HCT116 (cell line): ENCODE measurements around the gene TUSC7. TPM values are rescaled to one million over a fixed set of nuclear protein-coding genes. Genes with fewer than 3 reads are reported as not detected.

ENCODE experiments used
- ATAC-seq: fragments of 200-7000 bp; cut with Tn5 transposase; 2 replicates; pipeline ENCODE4 v1.9.1; 2020; ENCODE audit warnings: mild to moderate bottlenecking, moderate library complexity
- BruUV-seq: library from RNA; stranded (reverse); fragments of 400-500 nt; replicated peaks from 2 replicates; lab custom pipeline; 2021; lab: Mats Ljungman, UMichigan
- CTCF ChIA-PET: fragments of 300-600 bp; sonication (Branson Sonifier 250); formaldehyde crosslinking; loops from one replicate; lab custom pipeline; 2021; ENCODE audit warnings: antibody characterized with exemption; lab: Charles Lee
- POLR2A ChIA-PET: fragments of 300-600, 350-600 bp; sonication (Branson Sonifier 250); formaldehyde crosslinking; loops from one replicate; lab custom pipeline; 2021; ENCODE audit warnings: antibody characterized with exemption; lab: Charles Lee
- RAD21 ChIA-PET, 2 experiments: fragments of 300-600 bp; sonication (Branson Sonifier 250); formaldehyde crosslinking; loops; one replicate each; lab custom pipeline; 2023; ENCODE audit warnings: low total read pairs in 2 of 2; ENCODE audit not compliant: uncharacterized antibody in 2 of 2, unreplicated experiment in 2 of 2, low non-redundant PET in 1 of 2; lab: Charles Lee
- DNase-seq: peaks from one replicate; pipeline ENCODE4 v3.0.0-alpha.2; 2010; ENCODE audit warnings: low read depth, low spot score
- H2AFZ ChIP-seq: fragments of 200-600 bp; shearing (Covaris generic), sonication (generic); 2 replicates; pipeline ENCODE4 v1.6.1; 2017; ENCODE audit warnings: low read depth, mixed run types, mixed read lengths, antibody characterized with exemption, low read length; ENCODE audit not compliant: poor library complexity, severe bottlenecking
- H3K27ac ChIP-seq: 2 replicates; pipeline ENCODE4 v1.5.1; 2012; ENCODE audit warnings: low read depth, low read length
- H3K27me3 ChIP-seq: fragments of 200-600 bp; sonication (generic); 2 replicates; pipeline ENCODE4 v1.6.1; 2016; ENCODE audit warnings: mixed run types, low read length, mixed read lengths; ENCODE audit not compliant: insufficient read depth
- H3K36me3 ChIP-seq, 2 experiments: fragments of 200-500 bp in 1 of 2; fragments of 200-600 bp in 1 of 2; sonication (Bioruptor generic) in 1 of 2; sonication (generic) in 1 of 2; 2 replicates each; pipeline versions ENCODE4 v1.5.1 to v1.6.1; 2014 to 2016; ENCODE audit warnings: low read length in 2 of 2, inconsistent platforms in 1 of 2, mixed read lengths in 1 of 2, mixed run types in 1 of 2; ENCODE audit not compliant: insufficient read depth in 2 of 2, control insufficient read depth in 1 of 2
- H3K4me1 ChIP-seq, 2 experiments: fragments of 200-600 bp in 1 of 2; sonication (generic) in 1 of 2; 2 replicates each; pipeline versions ENCODE4 v1.5.1 to v1.6.1; 2012 to 2017; ENCODE audit warnings: low read length in 2 of 2, inconsistent platforms in 1 of 2, mild to moderate bottlenecking in 1 of 2, mixed read lengths in 1 of 2, mixed run types in 1 of 2, moderate library complexity in 1 of 2; ENCODE audit not compliant: insufficient read depth in 2 of 2, control insufficient read depth in 1 of 2
- H3K4me2 ChIP-seq: fragments of 200-600 bp; sonication (generic); 2 replicates; pipeline ENCODE4 v1.6.1; 2017; ENCODE audit warnings: mixed run types, low read length, mixed read lengths
- H3K4me3 ChIP-seq, 2 experiments: fragments of 200-600 bp in 1 of 2; sonication (generic) in 1 of 2; replicated peaks in 1 of 2; 2 replicates each; pipeline ENCODE4 v1.5.1; 2011 to 2016; ENCODE audit warnings: low read length in 2 of 2, control low read depth in 1 of 2, low read depth in 1 of 2, mild to moderate bottlenecking in 1 of 2, mixed read lengths in 1 of 2, mixed run types in 1 of 2
- H3K79me2 ChIP-seq: fragments of 200-600 bp; sonication (generic); 2 replicates; pipeline ENCODE4 v1.6.1; 2017; ENCODE audit warnings: mild to moderate bottlenecking, mixed run types, low read length, moderate library complexity, mixed read lengths; ENCODE audit not compliant: insufficient read depth
- H3K9ac ChIP-seq: fragments of 200-600 bp; sonication (generic); 2 replicates; pipeline ENCODE4 v1.6.1; 2016; ENCODE audit warnings: low read length, mixed read lengths
- H3K9me2 ChIP-seq: fragments of 200-600 bp; sonication (generic), shearing (Covaris generic); 2 replicates; pipeline ENCODE4 v1.6.1; 2017; ENCODE audit warnings: mixed run types, mild to moderate bottlenecking, moderate library complexity; ENCODE audit not compliant: insufficient read depth
- H3K9me3 ChIP-seq, 2 experiments: fragments of 200-500 bp in 1 of 2; fragments of 200-600 bp in 1 of 2; sonication (Bioruptor generic) in 1 of 2; sonication (generic) in 1 of 2; 2 replicates each; pipeline ENCODE4 v1.6.1; 2014 to 2017; ENCODE audit warnings: low read length in 2 of 2, mixed read lengths in 2 of 2, inconsistent platforms in 1 of 2, low read depth in 1 of 2, mild to moderate bottlenecking in 1 of 2, mixed run types in 1 of 2, moderate library complexity in 1 of 2; ENCODE audit not compliant: control insufficient read depth in 1 of 2, insufficient read depth in 1 of 2
- H4K20me1 ChIP-seq: fragments of 200-600 bp; sonication (generic), shearing (Covaris generic); 2 replicates; pipeline ENCODE4 v1.6.1; 2017; ENCODE audit warnings: mixed run types, mild to moderate bottlenecking, moderate library complexity; ENCODE audit not compliant: insufficient read depth
- CBX3 ChIP-seq: IDR thresholded peaks from 2 replicates; pipeline ENCODE4 v1.6.1; 2012; ENCODE audit warnings: low read depth
- POLR2AphosphoS5 ChIP-seq: IDR thresholded peaks from 2 replicates; pipeline ENCODE4 v1.6.1; 2011; ENCODE audit warnings: mild to moderate bottlenecking, low read depth, low read length, moderate library complexity
- REST ChIP-seq: IDR thresholded peaks from 2 replicates; pipeline ENCODE4 v1.6.1; 2012; ENCODE audit warnings: low read depth
- SP1 ChIP-seq: IDR thresholded peaks from 2 replicates; pipeline ENCODE4 v1.6.1; 2012; ENCODE audit warnings: low read depth
- ZFX ChIP-seq: fragments of 450-650 bp; IDR thresholded peaks from 2 replicates; pipeline ENCODE4 v1.6.1; 2017
- intact Hi-C: fragments of 100-400 bp; cut with micrococcal nuclease; formaldehyde crosslinking; loops from 2 replicates; pipeline ENCODE4 v1.10.0; 2022
- total RNA-seq: library from RNA; stranded (reverse); gene quantifications from one replicate; pipeline ENCODE4 v1.2.1, GENCODE V29; 2021; ENCODE audit not compliant: unreplicated experiment

Gene TUSC7
- total RNA-seq, 1 experiment from 2014 or later, result not detected

- no peaks in the 10 kb centered on the region for H3K9me3 ChIP-seq
- ChIA-PET POLR2A (no interaction called here), RAD21 (no interaction called here), CTCF (no interaction called here)
- H3K36me3 ChIP-seq, result no peaks in the 10 kb centered on the region
- H3K4me1 ChIP-seq, result no peaks in the 10 kb centered on the region
- no TSS peak for BruUV-seq
- H3K27me3 ChIP-seq, result no peaks in the 10 kb centered on the region; the same call in 1 of the 2 replicates
- intact Hi-C loops, result loop anchor here (10.0 kb wide), 3 partner anchors 143 to 923 kb away; no protein-coding TSS in a partner anchor
- no peaks in the 10 kb centered on the region for H3K9me2 ChIP-seq
- H3K27ac ChIP-seq, result no peak overlapping the region
- H3K4me2 ChIP-seq, result no peak overlapping the region
- no peak overlapping the region for H2AFZ ChIP-seq
- ATAC-seq (no peak), DNase-seq (no peak)
- H3K79me2 ChIP-seq, result no peaks in the 10 kb centered on the region
- H3K4me3 ChIP-seq, result no peak overlapping the region
- no peaks in the 10 kb centered on the region for H4K20me1 ChIP-seq
- H3K9ac ChIP-seq, result no peak overlapping the region
- no peak for TF ChIP-seq POLR2AphosphoS5
Measured at GRCh38 chr3:116757315-116757714, 47.7 kb downstream of the TUSC7 start.

- BruUV-seq, result no TSS peak
- Histone ChIP-seq H3K27me3 (no peaks in the 10 kb centered on the region; the same call in 1 of the 2 replicates), H2AFZ (no peak overlapping the region), H3K36me3 (no peaks in the 10 kb centered on the region), H3K9me3 (no peaks in the 10 kb centered on the region), H3K4me1 (no peaks in the 10 kb centered on the region), H3K4me3 (no peak overlapping the region), H4K20me1 (no peaks in the 10 kb centered on the region), H3K79me2 (no peaks in the 10 kb centered on the region), H3K9ac (no peak overlapping the region), H3K4me2 (no peak overlapping the region), H3K9me2 (no peaks in the 10 kb centered on the region), H3K27ac (no peak overlapping the region)
- intact Hi-C loops, result loop anchor here (10.0 kb wide), 3 partner anchors 145 to 925 kb away; no protein-coding TSS in a partner anchor
- no peak for DNase-seq
- POLR2A ChIA-PET, result no interaction called here
- RAD21 ChIA-PET, result no interaction called here
- CTCF ChIA-PET, result no interaction called here
- ATAC-seq, result no peak
- TF ChIP-seq REST (no peak), SP1 (no peak), ZFX (no peak), CBX3 (no peak)
Measured at GRCh38 chr3:116759316-116759715, 49.7 kb downstream of the TUSC7 start.
